ENCODE results near the gene TRIM66.

- TF ChIP-seq POLR2A (IDR thresholded peaks at IDR 0.05) (no peak), POLR2AphosphoS5 (IDR thresholded peaks at IDR 0.05) (no peak), CTCF (IDR thresholded peaks at IDR 0.05) (no peak), EP300 (IDR thresholded peaks at IDR 0.05; ENCODE audit: low read depth) (no peak)
Measured at GRCh38 chr11:8634498-8634897, 48.0 kb downstream of the TRIM66 start.
